DOHH2 (cell line): ENCODE results near the gene LILRB5.
"Not testable (repeated sequence)": the region's sequence is repeated elsewhere in the genome, so short reads cannot be mapped to it uniquely, and the experiment has no call there.

ENCODE experiments used
- EZH2phosphoT487 ChIP-seq: fragments of 200-600 bp; sonication (generic); IDR thresholded peaks from 2 replicates; pipeline ENCODE4 v1.6.1; 2017; ENCODE audit warnings: borderline replicate concordance, mild to moderate bottlenecking, antibody characterized with exemption, low read length, moderate library complexity, mixed read lengths
- TF ChIP-seq, protein P1 (sequence below): fragments of 200-600 bp; sonication (generic); IDR thresholded peaks from one replicate; pipeline ENCODE4 v1.5.1; 2014; ENCODE audit warnings: antibody characterized with exemption, mild to moderate bottlenecking, low read depth, low read length; ENCODE audit not compliant: poor library complexity, severe bottlenecking

DNA sequence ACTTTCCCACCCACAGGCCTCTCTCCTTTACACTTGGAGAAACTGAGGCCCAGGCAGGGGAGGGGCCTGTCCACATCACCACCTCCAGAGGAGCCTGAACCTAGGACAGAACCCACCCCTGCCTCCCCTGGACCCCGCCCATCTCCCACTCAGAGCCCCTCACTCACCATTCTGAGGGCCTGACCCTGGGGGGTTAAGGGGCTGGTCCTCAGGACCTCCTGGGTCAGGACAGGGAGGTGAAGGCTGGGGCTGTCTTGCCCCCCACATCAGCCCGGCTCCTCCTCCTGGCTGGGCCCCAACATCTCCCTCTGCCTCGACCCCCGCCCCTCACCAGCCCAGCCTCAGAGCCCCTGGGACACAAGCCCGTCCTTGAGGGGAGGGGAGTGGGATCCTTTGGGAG lies 37.4 kb downstream of the LILRB5 start:
- TF ChIP-seq, protein P1, sequence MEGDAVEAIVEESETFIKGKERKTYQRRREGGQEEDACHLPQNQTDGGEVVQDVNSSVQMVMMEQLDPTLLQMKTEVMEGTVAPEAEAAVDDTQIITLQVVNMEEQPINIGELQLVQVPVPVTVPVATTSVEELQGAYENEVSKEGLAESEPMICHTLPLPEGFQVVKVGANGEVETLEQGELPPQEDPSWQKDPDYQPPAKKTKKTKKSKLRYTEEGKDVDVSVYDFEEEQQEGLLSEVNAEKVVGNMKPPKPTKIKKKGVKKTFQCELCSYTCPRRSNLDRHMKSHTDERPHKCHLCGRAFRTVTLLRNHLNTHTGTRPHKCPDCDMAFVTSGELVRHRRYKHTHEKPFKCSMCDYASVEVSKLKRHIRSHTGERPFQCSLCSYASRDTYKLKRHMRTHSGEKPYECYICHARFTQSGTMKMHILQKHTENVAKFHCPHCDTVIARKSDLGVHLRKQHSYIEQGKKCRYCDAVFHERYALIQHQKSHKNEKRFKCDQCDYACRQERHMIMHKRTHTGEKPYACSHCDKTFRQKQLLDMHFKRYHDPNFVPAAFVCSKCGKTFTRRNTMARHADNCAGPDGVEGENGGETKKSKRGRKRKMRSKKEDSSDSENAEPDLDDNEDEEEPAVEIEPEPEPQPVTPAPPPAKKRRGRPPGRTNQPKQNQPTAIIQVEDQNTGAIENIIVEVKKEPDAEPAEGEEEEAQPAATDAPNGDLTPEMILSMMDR = not testable (repeated sequence)
- not testable (repeated sequence) for TF ChIP-seq EZH2phosphoT487
